Measurements from ENCODE around the gene BAHCC1. TPM values are rescaled to one million over a fixed set of nuclear protein-coding genes. Genes with fewer than 3 reads are reported as not detected.

The BAHCC1 gene
- total and polyA plus RNA-seq, 2 of the 8 experiments (the other 6 are each of a cell fraction or from before 2014, with no cell fraction given), result 0.26 to 0.58 TPM

- TF ChIP-seq KDM5A (IDR thresholded peaks at IDR 0.05; ENCODE audit: low read length), result no peak
- TF ChIP-seq JUN (IDR thresholded peaks at IDR 0.05; ENCODE audit: low read depth, low read length), result no peak
- 0 out of 4 replicates have a peak, but pooled peaks have one; percentile 41 to 68 for TF ChIP-seq SIN3A (conservative IDR thresholded peaks at IDR 0.05 in 1 of 2, IDR thresholded peaks at IDR 0.05 in 1 of 2; ENCODE audit: low read depth in 1 of 2, low read length in 2 of 2)
- no peak for TF ChIP-seq SIRT6 (IDR thresholded peaks at IDR 0.05; ENCODE audit: low read length)
- no peak for TF ChIP-seq HDAC2 (IDR thresholded peaks at IDR 0.05; ENCODE audit: borderline replicate concordance in 1 of 2, low read depth in 2 of 2, low read length in 2 of 2)
- no peak for TF ChIP-seq CHD1 (IDR thresholded peaks at IDR 0.05; ENCODE audit: low read depth, low read length)
- no peak for TF ChIP-seq ZNF274 (IDR thresholded peaks at IDR 0.05; ENCODE audit: borderline replicate concordance, extremely low read depth, low read length)
- TF ChIP-seq POU5F1 (IDR thresholded peaks at IDR 0.05; ENCODE audit: low read depth, low read length), result no peak
- no peak for TF ChIP-seq CEBPB (IDR thresholded peaks at IDR 0.05; ENCODE audit: low read depth, low read length)
- TF ChIP-seq SAP30 (IDR thresholded peaks at IDR 0.05; ENCODE audit: insufficient read depth, insufficient replicate concordance, low read length), result no peak
- TF ChIP-seq CREB1 (IDR thresholded peaks at IDR 0.05), result 0 out of 2 replicates have a peak, but pooled peaks have one; percentile 9
- TF ChIP-seq SIX5 (IDR thresholded peaks at IDR 0.05; ENCODE audit: low read depth, low read length), result no peak
- TF ChIP-seq CTBP2 (IDR thresholded peaks at IDR 0.05; ENCODE audit: borderline replicate concordance, insufficient read depth, insufficient read length, low read length), result no peak
- no peak for TF ChIP-seq BACH1 (IDR thresholded peaks at IDR 0.05; ENCODE audit: low read length)
- TF ChIP-seq BCL11A (IDR thresholded peaks at IDR 0.05; ENCODE audit: low read depth in 2 of 2, low read length in 2 of 2), result no peak
- TF ChIP-seq EP300 (IDR thresholded peaks at IDR 0.05; ENCODE audit: borderline replicate concordance in 1 of 2, low read depth in 2 of 2, low read length in 2 of 2), result no peak
- 0 out of 2 replicates have a peak, but pooled peaks have one; percentile 5 for TF ChIP-seq TAF1 (IDR thresholded peaks at IDR 0.05; ENCODE audit: low read depth, low read length)
- TF ChIP-seq SP4 (IDR thresholded peaks at IDR 0.05; ENCODE audit: low read length), result no peak
- no peak for TF ChIP-seq ATF3 (IDR thresholded peaks at IDR 0.05; ENCODE audit: insufficient read depth, low read depth, low read length)
- TF ChIP-seq HDAC6 (IDR thresholded peaks at IDR 0.05; ENCODE audit: low read depth, low read length), result no peak
- no peak for TF ChIP-seq BRCA1 (IDR thresholded peaks at IDR 0.05; ENCODE audit: low read depth, low read length)
Measured at GRCh38 chr17:81514739-81515529, 119.7 kb downstream of the BAHCC1 start (continued).

All from H1 (cell line).